SU-DHL-6 (cell line): ENCODE measurements around the gene TPMT.

Source experiments
- EZH2phosphoT487 ChIP-seq: fragments of 200-600 bp; sonication (generic), shearing (Covaris generic); conservative IDR thresholded peaks from 2 replicates; pipeline ENCODE4 v1.6.1; 2018; ENCODE audit warnings: mild to moderate bottlenecking, antibody characterized with exemption, low read length, moderate library complexity, mixed read lengths
- TF ChIP-seq, protein P1 (sequence below): fragments of 200-600 bp; sonication (generic); IDR thresholded peaks from one replicate; pipeline ENCODE4 v1.5.1; 2017; ENCODE audit warnings: antibody characterized with exemption, mild to moderate bottlenecking, low read length, moderate library complexity; ENCODE audit not compliant: insufficient read depth, poor library complexity, severe bottlenecking

DNA sequence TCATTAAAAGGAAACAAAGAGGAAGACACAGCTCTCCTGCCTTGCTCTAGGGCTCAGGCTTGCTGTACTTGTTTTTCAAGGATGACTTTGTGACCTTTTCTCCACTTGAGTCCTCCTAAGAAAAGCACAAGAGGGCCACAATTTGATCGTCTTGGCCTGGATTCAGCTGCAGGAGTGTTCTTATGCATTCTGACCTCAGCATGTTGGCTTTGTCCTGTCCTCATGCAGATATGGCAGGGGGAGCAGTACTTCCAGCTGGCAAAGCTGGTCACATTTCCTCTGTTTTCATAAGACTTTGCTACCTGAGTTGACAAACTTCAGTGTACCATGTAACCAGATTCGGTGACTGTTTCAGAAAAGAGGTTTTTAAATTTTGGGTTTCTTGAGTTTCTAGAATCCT lies 31.2 kb upstream of the TPMT start:
- TF ChIP-seq, protein P1, sequence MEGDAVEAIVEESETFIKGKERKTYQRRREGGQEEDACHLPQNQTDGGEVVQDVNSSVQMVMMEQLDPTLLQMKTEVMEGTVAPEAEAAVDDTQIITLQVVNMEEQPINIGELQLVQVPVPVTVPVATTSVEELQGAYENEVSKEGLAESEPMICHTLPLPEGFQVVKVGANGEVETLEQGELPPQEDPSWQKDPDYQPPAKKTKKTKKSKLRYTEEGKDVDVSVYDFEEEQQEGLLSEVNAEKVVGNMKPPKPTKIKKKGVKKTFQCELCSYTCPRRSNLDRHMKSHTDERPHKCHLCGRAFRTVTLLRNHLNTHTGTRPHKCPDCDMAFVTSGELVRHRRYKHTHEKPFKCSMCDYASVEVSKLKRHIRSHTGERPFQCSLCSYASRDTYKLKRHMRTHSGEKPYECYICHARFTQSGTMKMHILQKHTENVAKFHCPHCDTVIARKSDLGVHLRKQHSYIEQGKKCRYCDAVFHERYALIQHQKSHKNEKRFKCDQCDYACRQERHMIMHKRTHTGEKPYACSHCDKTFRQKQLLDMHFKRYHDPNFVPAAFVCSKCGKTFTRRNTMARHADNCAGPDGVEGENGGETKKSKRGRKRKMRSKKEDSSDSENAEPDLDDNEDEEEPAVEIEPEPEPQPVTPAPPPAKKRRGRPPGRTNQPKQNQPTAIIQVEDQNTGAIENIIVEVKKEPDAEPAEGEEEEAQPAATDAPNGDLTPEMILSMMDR: no peak
- TF ChIP-seq EZH2phosphoT487: no peak
